Peyer's patch (tissue), 4 donors: ENCODE data around the gene IGF2BP2. TPM values are rescaled to one million over a fixed set of nuclear protein-coding genes. Genes with fewer than 3 reads are reported as not detected.

Source experiments
- DNase-seq, 3 donors: peaks; one replicate each; pipeline ENCODE4 v3.0.0-alpha.2; 2017 to 2019
- H3K27ac ChIP-seq, 4 donors: fragments of 200-600 bp; sonication (generic); one replicate each; pipeline ENCODE4 v1.5.1; 2016 to 2019
- H3K27me3 ChIP-seq, 2 donors: fragments of 200-600 bp; sonication (generic); one replicate each; pipeline ENCODE4 v1.5.1; 2019
- H3K36me3 ChIP-seq, 3 donors: fragments of 200-600 bp; sonication (generic); one replicate each; pipeline ENCODE4 v1.5.1; 2016 to 2019
- H3K4me1 ChIP-seq, 4 donors: fragments of 200-600 bp; sonication (generic); one replicate each; pipeline ENCODE4 v1.5.1; 2016 to 2019
- H3K4me3 ChIP-seq, 4 donors: fragments of 200-600 bp; sonication (generic); 1 replicate in 3 of 4; 2 replicates in 1 of 4; pipeline ENCODE4 v1.5.1; 2016 to 2019; ENCODE audit warnings: mild to moderate bottlenecking in 1 of 4
- H3K9me3 ChIP-seq, 4 donors: fragments of 200-600 bp; sonication (generic); one replicate each; pipeline ENCODE4 v1.5.1; 2016 to 2019; ENCODE audit warnings: mild to moderate bottlenecking in 1 of 4
- POLR2A ChIP-seq, 2 donors: fragments of 450-650 bp; IDR thresholded peaks; one replicate each; pipeline ENCODE4 v1.5.1; 2017; ENCODE audit warnings: antibody characterized with exemption in 2 of 2, mild to moderate bottlenecking in 2 of 2, moderate library complexity in 2 of 2
- total RNA-seq, 4 donors: library from RNA; depleted of rRNA; stranded (reverse); fragments of >200 nt; gene quantifications; one replicate each; pipeline ENCODE4 v1.1.0, GENCODE V29; 2016
- TF ChIP-seq, protein P1 (sequence below), 6 experiments: fragments of 450-650 bp in 4 of 6; fragments of 200-600 bp in 2 of 6; sonication (generic) in 1 of 6; IDR thresholded peaks; one replicate each; pipeline ENCODE4 v1.5.1; 2017 to 2019; ENCODE audit warnings: antibody characterized with exemption in 6 of 6, mild to moderate bottlenecking in 3 of 6, moderate library complexity in 1 of 6

Gene IGF2BP2
- total RNA-seq, 4 donors from 2014 or later, result 61.9 to 116 (median 99.8) TPM

- no peaks in the 10 kb centered on the region for H3K27me3 ChIP-seq
- no peak for TF ChIP-seq POLR2A (IDR thresholded peaks at IDR 0.05)
- TF ChIP-seq, protein P1, sequence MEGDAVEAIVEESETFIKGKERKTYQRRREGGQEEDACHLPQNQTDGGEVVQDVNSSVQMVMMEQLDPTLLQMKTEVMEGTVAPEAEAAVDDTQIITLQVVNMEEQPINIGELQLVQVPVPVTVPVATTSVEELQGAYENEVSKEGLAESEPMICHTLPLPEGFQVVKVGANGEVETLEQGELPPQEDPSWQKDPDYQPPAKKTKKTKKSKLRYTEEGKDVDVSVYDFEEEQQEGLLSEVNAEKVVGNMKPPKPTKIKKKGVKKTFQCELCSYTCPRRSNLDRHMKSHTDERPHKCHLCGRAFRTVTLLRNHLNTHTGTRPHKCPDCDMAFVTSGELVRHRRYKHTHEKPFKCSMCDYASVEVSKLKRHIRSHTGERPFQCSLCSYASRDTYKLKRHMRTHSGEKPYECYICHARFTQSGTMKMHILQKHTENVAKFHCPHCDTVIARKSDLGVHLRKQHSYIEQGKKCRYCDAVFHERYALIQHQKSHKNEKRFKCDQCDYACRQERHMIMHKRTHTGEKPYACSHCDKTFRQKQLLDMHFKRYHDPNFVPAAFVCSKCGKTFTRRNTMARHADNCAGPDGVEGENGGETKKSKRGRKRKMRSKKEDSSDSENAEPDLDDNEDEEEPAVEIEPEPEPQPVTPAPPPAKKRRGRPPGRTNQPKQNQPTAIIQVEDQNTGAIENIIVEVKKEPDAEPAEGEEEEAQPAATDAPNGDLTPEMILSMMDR (IDR thresholded peaks at IDR 0.05), result no peak
- no peaks in the 10 kb centered on the region for H3K9me3 ChIP-seq
- no peak overlapping the region for H3K27ac ChIP-seq
- no peak overlapping the region for H3K4me3 ChIP-seq
- peaks cover 0 to 19% (median 1%) of the 10 kb centered on the region in 4 donors for H3K4me1 ChIP-seq
- no peaks in the 10 kb centered on the region for H3K36me3 ChIP-seq
- no peak for DNase-seq
Measured at GRCh38 chr3:185760088-185760487, 64.8 kb downstream of the IGF2BP2 start.

GRCh38 chr3:185759512-185759911, 65.3 kb downstream of the IGF2BP2 start:
- Histone ChIP-seq H3K36me3 (no peaks in the 10 kb centered on the region), H3K4me3 (no peak overlapping the region), H3K4me1 (peaks cover 0 to 15% (median 1%) of the 10 kb centered on the region in 4 donors), H3K27me3 (no peaks in the 10 kb centered on the region), H3K9me3 (no peaks in the 10 kb centered on the region), H3K27ac (no peak overlapping the region)
- DNase-seq, result no peak
- TF ChIP-seq POLR2A (IDR thresholded peaks at IDR 0.05), result no peak
- TF ChIP-seq, protein P1 (IDR thresholded peaks at IDR 0.05), result no peak

DNA sequence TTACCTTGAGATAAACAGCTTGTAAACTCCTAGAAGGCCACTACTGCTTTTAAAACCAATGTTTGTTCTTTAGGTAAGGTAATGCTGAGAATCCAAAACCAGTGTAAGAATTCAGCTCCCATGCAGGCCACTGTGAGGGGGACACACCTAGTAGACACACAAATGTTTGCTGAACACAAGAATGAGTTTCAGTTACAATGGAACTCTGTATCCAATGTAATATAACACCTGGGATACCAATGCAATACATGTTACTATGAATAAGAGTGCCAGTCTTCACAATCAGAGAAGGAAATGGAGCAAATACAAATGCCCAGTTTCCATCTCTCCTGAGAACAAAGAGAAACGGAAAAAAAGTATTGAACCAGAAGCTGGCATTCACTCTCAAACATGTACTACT, 65.9 kb downstream of the IGF2BP2 start:
- Histone ChIP-seq H3K27ac (no peak overlapping the region), H3K4me3 (no peak overlapping the region), H3K36me3 (no peaks in the 10 kb centered on the region), H3K27me3 (no peaks in the 10 kb centered on the region), H3K9me3 (no peaks in the 10 kb centered on the region), H3K4me1 (peaks cover 0 to 10% (median 1%) of the 10 kb centered on the region in 4 donors)
- no peak for TF ChIP-seq POLR2A (IDR thresholded peaks at IDR 0.05)
- TF ChIP-seq, protein P1 (IDR thresholded peaks at IDR 0.05), result no peak
- DNase-seq, result no peak

DNA sequence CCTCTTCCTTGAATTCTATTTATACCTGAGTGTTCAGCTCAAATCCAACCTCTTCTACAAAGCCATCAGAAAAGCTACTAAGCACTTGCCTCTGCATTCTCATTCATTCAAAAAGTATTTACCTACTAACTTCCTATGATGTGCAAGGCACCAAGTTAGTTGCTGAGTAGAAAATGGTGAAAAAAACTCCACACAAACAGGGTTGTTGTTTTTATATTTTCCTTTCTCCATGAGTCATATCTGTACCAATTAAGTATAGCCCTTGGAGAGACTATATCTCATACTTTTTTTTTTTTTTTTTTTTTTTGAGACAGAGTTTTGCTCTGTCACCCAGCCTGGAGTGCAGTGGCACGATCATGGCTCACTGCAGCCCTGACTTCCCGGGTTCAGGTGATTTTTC, 67.7 kb downstream of the IGF2BP2 start:
- H3K36me3 ChIP-seq, result no peaks in the 10 kb centered on the region
- no peaks in the 10 kb centered on the region for H3K9me3 ChIP-seq
- DNase-seq, result no peak
- peaks cover 0 to 10% (median 1%) of the 10 kb centered on the region in 4 donors for H3K4me1 ChIP-seq
- no peak overlapping the region for H3K27ac ChIP-seq
- TF ChIP-seq, protein P1 (IDR thresholded peaks at IDR 0.05), result no peak
- TF ChIP-seq POLR2A (IDR thresholded peaks at IDR 0.05), result no peak
- no peak overlapping the region for H3K4me3 ChIP-seq
- H3K27me3 ChIP-seq, result no peaks in the 10 kb centered on the region

GRCh38 chr3:185756477-185756876, 68.4 kb downstream of the IGF2BP2 start:
- DNase-seq, result no peak
- Histone ChIP-seq H3K9me3 (no peaks in the 10 kb centered on the region), H3K36me3 (no peaks in the 10 kb centered on the region), H3K4me1 (peaks cover 0 to 10% (median 1%) of the 10 kb centered on the region in 4 donors), H3K27ac (no peak overlapping the region), H3K4me3 (no peak overlapping the region), H3K27me3 (no peaks in the 10 kb centered on the region)
- no peak for TF ChIP-seq POLR2A (IDR thresholded peaks at IDR 0.05)
- TF ChIP-seq, protein P1 (IDR thresholded peaks at IDR 0.05), result no peak

DNA sequence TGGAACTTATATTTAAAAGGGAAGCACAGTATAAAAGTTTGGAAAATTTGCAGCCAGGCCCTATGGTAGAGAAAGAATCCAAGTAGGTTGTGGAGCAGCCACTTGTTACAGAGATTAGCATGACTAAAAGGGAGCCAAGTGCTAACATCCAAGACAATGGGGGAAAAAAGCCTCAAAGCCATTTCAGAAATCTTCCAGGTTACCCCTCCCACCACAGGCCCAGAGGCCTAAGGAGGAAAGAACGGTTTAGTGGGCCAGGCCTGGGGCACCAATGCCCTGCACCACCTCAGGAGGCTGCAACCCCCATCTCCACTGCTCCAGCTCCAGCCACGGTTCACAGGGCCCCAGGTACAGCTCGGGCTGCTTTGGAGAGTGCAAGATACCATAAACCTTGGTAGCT, 69.9 kb downstream of the IGF2BP2 start:
- Histone ChIP-seq H3K4me3 (no peak overlapping the region), H3K4me1 (peaks cover 0 to 9% (median 0%) of the 10 kb centered on the region in 4 donors), H3K27ac (no peak overlapping the region), H3K27me3 (no peaks in the 10 kb centered on the region), H3K36me3 (no peaks in the 10 kb centered on the region), H3K9me3 (no peaks in the 10 kb centered on the region)
- TF ChIP-seq, protein P1 (IDR thresholded peaks at IDR 0.05), result no peak
- DNase-seq, result no peak
